HG03442 (cell line): ENCODE measurements around the gene UBE2G2.

Experiments
- ATAC-seq: cut with Tn5 transposase; IDR thresholded peaks from one replicate; pipeline ENCODE4 v1.9.1; 2021; ENCODE audit warnings: mild to moderate bottlenecking, moderate library complexity; ENCODE audit not compliant: unreplicated experiment

UBE2G2 gene

DNA sequence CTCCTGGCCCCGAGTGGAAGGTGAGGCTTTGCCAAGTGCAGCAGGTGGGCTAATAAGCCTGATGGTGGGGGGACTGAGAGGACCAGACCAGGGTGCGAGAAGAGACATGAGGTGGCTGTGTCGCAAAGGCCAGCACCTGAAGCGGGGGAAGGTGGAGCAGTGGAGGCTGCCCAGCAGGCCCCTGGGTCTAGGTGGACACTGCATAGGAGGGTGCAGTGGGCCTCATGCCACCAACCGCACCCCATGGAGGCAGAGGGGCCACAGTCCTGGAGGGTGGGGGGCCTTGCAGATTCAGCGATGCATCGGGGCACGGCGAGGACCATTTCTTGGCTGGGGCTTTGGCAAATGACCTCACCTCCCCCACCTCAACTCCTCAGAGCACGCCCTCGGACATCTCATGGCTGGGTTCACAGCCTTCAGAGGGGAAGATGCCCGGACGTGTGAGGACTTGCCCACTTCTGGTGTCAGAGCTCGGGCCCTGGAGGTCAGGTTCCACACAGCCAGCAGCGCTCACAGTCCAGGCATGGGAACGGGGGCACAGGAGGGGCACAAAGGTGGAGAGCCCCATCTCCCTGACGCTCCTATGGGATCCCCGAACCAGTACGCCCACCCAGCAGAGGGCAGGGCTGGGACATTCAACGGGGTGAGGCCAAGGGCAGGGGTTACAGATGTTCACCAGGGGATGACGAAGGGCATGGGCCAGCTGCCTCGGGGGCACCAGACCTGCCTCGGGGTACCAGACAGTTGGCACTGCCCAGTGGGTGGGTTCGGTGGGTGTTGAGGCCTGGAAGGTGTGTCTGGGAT, 35.4 kb downstream of the UBE2G2 start:
- ATAC-seq = no peak

DNA sequence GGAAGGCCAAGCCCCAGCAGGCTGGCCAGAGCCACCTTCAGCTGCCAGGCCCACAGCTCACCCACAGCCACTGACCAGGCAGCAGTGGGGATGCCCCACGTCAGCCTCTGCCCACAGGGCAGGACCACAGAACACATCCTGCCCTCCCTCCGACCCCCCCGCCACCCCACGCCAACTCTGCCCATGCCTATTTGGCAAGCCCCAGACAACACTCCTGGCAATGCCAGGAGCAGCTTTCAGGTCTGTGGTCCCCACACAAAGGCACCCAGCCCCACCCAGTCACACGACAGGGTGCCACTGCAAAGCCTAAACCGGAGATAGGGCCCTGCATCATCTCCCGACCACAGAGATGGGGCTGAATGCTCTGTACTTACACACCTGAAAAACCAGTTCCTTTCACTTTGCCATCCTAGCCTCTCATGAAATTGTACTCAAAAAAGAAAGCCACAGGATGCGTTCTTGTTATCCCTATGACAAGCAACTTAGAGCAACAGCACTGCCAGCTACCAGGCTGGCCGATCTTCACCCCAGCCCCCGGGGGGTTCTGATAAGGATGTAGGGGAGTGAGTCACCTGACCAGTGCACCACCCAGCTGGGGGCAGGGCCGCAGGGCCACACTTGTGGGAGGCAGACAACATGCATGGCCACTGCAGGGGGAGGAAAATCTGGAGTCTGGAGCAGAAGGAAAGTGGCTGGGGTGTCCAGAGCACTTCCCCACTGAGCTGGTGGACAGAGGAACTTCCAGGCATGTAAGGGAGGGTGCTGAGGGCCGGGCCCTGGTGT, 36.2 kb downstream of the UBE2G2 start:
- ATAC-seq = no peak

GRCh38 chr21:44764319-44765230, 37.0 kb downstream of the UBE2G2 start:
- no peak for ATAC-seq

DNA sequence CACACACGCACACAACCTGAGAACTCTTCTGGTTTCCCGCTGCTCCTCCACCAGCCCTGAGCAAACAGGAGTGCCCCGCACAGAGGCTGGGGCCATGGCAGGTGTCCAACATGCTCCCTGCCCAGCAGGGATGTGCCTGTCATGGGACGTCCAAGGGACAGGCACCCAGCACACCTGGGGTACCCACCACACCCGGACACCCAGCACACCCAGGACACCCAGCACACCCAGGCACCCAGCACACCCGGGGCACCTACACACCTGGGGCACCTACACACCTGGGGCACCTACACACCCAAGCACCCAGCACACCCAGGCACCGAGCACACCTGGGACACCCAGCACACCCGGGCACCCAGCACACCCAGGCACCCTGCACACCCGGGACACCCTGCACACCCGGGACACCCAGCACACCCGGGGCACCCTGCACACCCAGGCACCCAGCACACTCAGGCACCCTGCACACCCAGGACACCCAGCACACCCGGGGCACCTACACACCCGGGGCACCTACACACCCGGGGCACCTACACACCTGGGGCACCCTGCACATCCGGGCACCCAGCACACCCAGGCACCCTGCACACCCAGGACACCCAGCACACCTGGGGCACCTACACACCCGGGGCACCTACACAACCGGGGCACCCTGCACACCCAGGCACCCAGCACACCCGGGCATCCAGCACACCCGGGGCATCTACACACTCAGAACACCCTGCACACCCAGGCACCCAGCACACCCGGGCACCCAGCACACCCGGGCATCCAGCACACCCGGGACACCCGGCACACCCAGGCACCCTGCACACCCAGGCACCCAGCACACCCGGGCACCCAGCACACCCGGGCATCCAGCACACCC, 37.9 kb downstream of the UBE2G2 start:
- ATAC-seq = no peak

DNA sequence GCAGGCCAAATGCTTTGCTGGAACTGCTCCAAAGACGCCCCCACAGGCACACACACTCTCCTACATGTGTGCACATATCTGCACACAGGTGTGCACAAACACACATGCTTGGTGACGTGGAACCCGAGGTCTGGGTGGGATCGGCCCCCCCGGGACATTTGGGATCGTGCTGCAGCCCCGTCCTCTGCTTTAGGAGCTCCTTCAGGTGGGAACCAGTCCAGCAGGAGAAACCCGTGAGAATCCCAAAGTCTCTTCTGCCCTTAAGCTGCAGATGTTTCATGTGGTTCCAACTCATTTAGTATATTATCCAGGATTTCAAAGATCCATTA, 38.6 kb downstream of the UBE2G2 start:
- no peak for ATAC-seq

GRCh38 chr21:44762221-44763049, 39.2 kb downstream of the UBE2G2 start:
- no peak for ATAC-seq

DNA sequence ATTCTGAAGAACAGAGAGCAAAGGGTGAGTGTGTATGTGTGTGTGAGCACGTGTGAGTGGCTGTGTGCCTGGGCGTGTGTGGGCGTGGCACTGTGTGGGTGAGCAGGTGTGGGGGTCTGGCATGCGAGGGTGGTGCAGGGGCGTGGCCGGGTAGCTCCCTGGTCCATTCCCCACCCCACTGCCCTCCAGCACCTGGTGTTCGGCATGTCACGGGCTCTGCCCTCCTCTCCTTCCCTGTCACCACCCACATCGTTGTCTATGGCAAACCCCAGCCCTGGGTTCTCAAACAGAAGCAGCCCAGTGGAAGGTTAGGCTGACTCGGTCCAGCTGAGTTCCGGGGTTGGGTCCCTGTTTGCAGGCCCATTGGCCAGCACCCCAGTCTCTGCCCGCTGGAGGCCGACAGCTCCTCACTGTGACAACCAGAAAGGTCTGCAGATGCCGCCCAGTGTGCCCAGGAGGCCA, 39.8 kb downstream of the UBE2G2 start:
- ATAC-seq = no peak

DNA sequence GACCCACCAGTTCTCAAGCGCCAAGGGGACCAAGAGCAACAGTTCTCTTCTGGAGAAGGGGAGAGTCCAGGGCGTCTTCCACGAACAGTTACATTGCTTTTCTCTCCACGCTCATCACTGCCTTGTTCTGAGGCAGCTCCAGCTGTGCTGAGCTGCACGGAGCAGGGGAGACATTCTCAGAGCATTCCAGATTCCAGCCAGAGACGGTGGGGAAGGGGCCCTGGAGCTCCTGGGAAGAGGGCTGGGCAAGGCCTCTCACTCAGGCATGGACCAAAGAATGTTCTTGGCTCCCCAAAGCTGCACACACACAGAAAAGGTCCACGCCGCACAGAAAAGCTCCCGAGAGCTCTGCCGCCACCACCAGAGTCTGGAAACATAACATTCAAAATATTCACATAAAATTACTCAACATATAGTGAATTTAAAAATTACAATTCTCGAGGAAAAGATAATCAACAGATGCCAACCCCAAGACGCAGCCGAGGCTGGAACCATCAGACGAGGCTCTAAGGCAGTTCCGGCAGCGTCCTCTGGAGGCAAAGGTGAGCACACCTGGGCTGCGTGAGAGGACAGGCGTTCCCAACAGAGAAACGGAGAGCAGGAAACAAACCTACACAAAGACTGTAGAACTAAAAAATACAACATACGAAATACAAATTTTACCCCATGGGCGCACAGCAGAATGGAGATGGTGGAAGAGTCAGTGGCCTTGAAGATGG, 40.5 kb downstream of the UBE2G2 start:
- no peak for ATAC-seq

GRCh38 chr21:44760376-44760775, 41.2 kb downstream of the UBE2G2 start:
- no peak for ATAC-seq

- ATAC-seq = no peak
Measured at GRCh38 chr21:44759628-44760285, 41.9 kb downstream of the UBE2G2 start.

GRCh38 chr21:44758781-44759627, 42.6 kb downstream of the UBE2G2 start:
- ATAC-seq = no peak

DNA sequence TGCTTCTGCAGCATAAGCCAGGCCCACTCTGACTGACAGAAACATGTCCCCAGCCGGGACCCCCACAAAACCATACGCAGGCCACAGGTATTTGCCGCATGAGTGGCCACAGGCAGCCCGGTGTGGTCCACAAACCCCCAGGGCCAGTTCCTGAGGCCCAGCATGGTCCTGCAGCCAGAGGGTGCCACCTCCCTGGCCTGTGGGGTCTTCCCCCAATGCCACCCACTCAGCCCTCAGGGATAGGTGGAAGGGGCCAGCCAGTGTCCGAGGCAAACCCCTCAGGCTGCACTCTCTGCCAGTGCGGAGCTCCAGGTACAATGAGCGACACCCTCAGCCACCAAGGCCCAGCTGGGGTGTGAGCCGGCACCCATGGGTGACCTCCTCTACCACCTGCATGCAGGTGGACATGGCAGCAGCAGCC, 43.5 kb downstream of the UBE2G2 start:
- ATAC-seq = no peak

DNA sequence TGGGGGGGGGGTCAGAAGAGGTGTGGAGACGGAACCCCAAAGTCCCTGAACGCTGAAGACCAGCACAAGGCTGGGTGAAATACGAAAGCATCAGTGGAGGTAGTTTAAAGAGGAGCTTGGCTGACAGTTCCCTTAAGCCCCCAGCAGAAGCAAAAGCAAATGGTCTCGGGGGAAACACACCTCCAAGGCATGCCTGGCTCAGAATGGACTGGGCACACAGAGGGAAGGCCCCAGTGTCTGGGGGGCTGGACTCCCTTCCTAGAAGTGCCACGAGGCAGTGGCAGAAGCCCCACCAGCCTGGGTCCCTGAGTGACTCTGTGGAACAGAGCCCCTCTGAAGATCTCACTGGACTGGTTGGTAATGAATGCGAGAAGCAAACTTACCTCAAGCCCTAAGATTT, 43.9 kb downstream of the UBE2G2 start:
- no peak for ATAC-seq

DNA sequence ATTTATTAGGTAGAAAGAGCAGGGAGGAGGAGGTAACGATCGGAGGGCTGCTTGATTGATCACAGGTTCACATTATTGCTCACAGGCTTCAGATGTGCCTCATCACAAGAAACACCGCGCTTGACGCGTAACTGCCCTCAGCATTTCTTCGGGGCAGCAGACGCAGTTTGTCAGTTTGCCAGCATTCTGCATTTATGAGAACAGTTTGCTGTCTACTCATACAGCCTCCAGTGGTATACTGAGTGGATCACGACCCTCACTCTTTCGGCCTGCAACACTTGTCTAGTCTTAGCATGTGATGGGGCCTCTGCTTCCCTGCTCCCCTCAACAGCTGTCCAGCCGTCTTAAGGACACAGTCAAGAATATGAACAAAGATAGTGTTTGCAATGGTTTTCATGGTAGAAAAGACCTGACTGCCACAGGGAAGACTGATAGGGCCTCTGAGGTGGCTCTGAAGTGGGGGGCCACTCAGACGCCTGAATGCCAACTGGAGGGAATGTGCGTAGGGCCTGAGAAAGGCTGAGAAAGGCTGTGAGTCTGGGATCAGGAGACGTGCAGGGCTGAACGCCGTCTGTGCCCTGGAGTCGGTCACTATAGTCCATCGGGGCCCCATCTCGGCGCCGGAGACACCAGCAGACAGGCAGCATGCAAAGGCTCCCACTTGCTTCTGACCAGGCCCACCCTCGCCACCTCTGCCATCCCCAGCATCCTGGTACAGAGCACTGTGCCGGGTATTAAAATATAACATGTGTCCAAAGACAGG, 45.0 kb downstream of the UBE2G2 start:
- ATAC-seq = no peak

DNA sequence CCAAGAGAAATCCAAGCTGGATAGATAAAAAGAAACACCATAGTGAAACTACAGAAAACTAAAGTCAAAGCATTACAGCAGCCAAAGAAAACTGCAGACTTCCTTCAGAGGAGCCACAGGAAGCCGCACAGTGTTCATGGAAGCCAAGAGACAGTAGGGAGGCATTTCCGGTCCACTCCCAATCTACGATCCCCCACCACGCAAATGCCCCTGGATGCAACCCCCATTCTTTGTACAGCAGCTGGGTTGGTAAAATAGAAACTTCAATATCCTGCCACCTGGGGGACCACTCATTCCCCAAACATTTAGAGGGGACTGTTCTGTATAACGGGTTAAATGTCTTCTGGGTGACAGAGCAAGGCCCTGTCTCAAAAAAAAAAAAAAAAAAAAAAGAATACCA, 46.4 kb downstream of the UBE2G2 start:
- no peak for ATAC-seq

GRCh38 chr21:44753357-44753756, 48.3 kb downstream of the UBE2G2 start:
- ATAC-seq = no peak
